HepG2 (cell line): ENCODE measurements around the gene LYZL1. TPM values are rescaled to one million over a fixed set of nuclear protein-coding genes. Genes with fewer than 3 reads are reported as not detected.

Experiments
- ATAC-seq: fragments of 200-7000 bp; cut with Tn5 transposase; 3 replicates; pipeline ENCODE4 v1.9.1; 2020; ENCODE audit warnings: mild to moderate bottlenecking, moderate library complexity
- BruUV-seq: library from RNA; stranded (reverse); fragments of 400-500 nt; replicated peaks from 2 replicates; lab custom pipeline; 2021; lab: Mats Ljungman, UMichigan
- CTCF ChIA-PET: fragments of 300-600 bp; formaldehyde crosslinking; extraction: SDS; loops from one replicate; lab custom pipeline; 2021; ENCODE audit warnings: low total read pairs, inconsistent platforms, low intra/inter-chr PET ratio; lab: Yijun Ruan, JAX
- POLR2A ChIA-PET: fragments of 350-600 bp; sonication (Branson Sonifier 250); formaldehyde crosslinking; loops from one replicate; lab custom pipeline; 2020; ENCODE audit warnings: antibody characterized with exemption, inconsistent platforms; lab: Yijun Ruan, JAX
- DNase-seq: peaks from one replicate; pipeline ENCODE4 v3.0.0-alpha.2; 2015; ENCODE audit warnings: low spot score
- FAIRE-seq: peaks from 3 replicates; lab custom pipeline; 2011; peaks lifted over from hg19 to GRCh38; lab: Jason Lieb, UNC
- H2AFZ ChIP-seq: one replicate; pipeline ENCODE4 v1.6.1; 2011; ENCODE audit warnings: low read length, inconsistent platforms
- H3K27ac ChIP-seq: fragments of 300-600 bp; 3 replicates; pipeline ENCODE4 v1.8.0; 2011; ENCODE audit warnings: mixed run types, mild to moderate bottlenecking, mixed read lengths, low read length, inconsistent platforms; ENCODE audit not compliant: insufficient read depth; ENCODE audit errors: extremely low read length
- H3K27me3 ChIP-seq, 2 experiments: fragments of 200-600 bp in 1 of 2; 2 replicates in 1 of 2; 3 replicates in 1 of 2; pipeline versions ENCODE4 v1.6.0 to v1.8.0; 2011; ENCODE audit warnings: low read length in 2 of 2, mild to moderate bottlenecking in 2 of 2, moderate library complexity in 2 of 2, inconsistent platforms in 1 of 2; ENCODE audit not compliant: insufficient read depth in 2 of 2, control insufficient read depth in 1 of 2
- H3K36me3 ChIP-seq, 2 experiments: fragments of 200-600 bp in 1 of 2; replicated peaks in 1 of 2; 2 replicates in 1 of 2; 3 replicates in 1 of 2; pipeline versions ENCODE4 v1.5.1 to v1.8.0; 2011; ENCODE audit warnings: low read length in 2 of 2, inconsistent platforms in 1 of 2; ENCODE audit not compliant: insufficient read depth in 2 of 2, control insufficient read depth in 1 of 2
- H3K4me1 ChIP-seq: 2 replicates; pipeline ENCODE4 v1.5.1; 2012; ENCODE audit warnings: low read length, inconsistent platforms; ENCODE audit not compliant: insufficient read depth
- H3K4me2 ChIP-seq: 2 replicates; pipeline ENCODE4 v1.6.0; 2011; ENCODE audit warnings: low read depth, low read length, inconsistent platforms
- H3K4me3 ChIP-seq, 3 experiments: fragments of 200-600 bp in 1 of 3; sonication (generic), shearing (Covaris generic) in 1 of 3; replicated peaks in 1 of 3; 2 replicates each; pipeline ENCODE4 v1.5.1; 2011 to 2016; ENCODE audit warnings: low read length in 3 of 3, inconsistent platforms in 2 of 3, low read depth in 2 of 3, mild to moderate bottlenecking in 2 of 3, control low read depth in 1 of 3, mixed read lengths in 1 of 3; ENCODE audit not compliant: insufficient read depth in 1 of 3
- H3K79me2 ChIP-seq: one replicate; pipeline ENCODE4 v1.6.1; 2011; ENCODE audit warnings: low read length, inconsistent platforms; ENCODE audit not compliant: insufficient read depth
- H3K9ac ChIP-seq: 2 replicates; pipeline ENCODE4 v1.6.0; 2011; ENCODE audit warnings: mild to moderate bottlenecking, low read depth, low read length, inconsistent platforms; ENCODE audit not compliant: insufficient read depth
- H3K9me3 ChIP-seq: 2 replicates; pipeline ENCODE4 v1.5.1; 2012; ENCODE audit warnings: mild to moderate bottlenecking, low read length
- H4K20me1 ChIP-seq: 2 replicates; pipeline ENCODE4 v1.6.0; 2011; ENCODE audit warnings: inconsistent platforms, mild to moderate bottlenecking, low read length, moderate library complexity; ENCODE audit not compliant: insufficient read depth
- E2F1 ChIP-seq: sonication (generic); formaldehyde crosslinking; IDR thresholded peaks from 2 replicates; pipeline ENCODE4 v1.5.0; 2020; ENCODE audit warnings: missing genetic modification reagents
- ERF ChIP-seq: IDR thresholded peaks from 2 replicates; pipeline ENCODE4 v1.6.1; 2018; ENCODE audit warnings: missing biosample characterization, missing genetic modification reagents
- HOXA5 ChIP-seq: sonication (generic); formaldehyde crosslinking; IDR thresholded peaks from 2 replicates; pipeline ENCODE4 v1.4.0; 2020; ENCODE audit warnings: missing genetic modification reagents
- KDM5B ChIP-seq: sonication (generic); formaldehyde crosslinking; IDR thresholded peaks from 2 replicates; pipeline ENCODE4 v1.4.0; 2020; ENCODE audit warnings: missing genetic modification reagents, mild to moderate bottlenecking, borderline replicate concordance
- KLF9 ChIP-seq: IDR thresholded peaks from 2 replicates; pipeline ENCODE4 v1.6.1; 2016; ENCODE audit warnings: low read depth
- LRRFIP1 ChIP-seq: sonication (generic); formaldehyde crosslinking; conservative IDR thresholded peaks from 2 replicates; pipeline ENCODE4 v1.4.0; 2020; ENCODE audit warnings: missing genetic modification reagents
- MAF1 ChIP-seq: sonication (generic); formaldehyde crosslinking; IDR thresholded peaks from 2 replicates; pipeline ENCODE4 v1.5.0; 2020; ENCODE audit warnings: missing genetic modification reagents, borderline replicate concordance
- MIER2 ChIP-seq: IDR thresholded peaks from 2 replicates; pipeline ENCODE4 v1.6.1; 2016; ENCODE audit warnings: missing biosample characterization, missing genetic modification reagents
- SIX1 ChIP-seq: sonication (generic); formaldehyde crosslinking; IDR thresholded peaks from 2 replicates; pipeline ENCODE4 v1.4.0; 2020; ENCODE audit warnings: missing genetic modification reagents, borderline replicate concordance
- SKI ChIP-seq: fragments of 450-650 bp; IDR thresholded peaks from one replicate; pipeline ENCODE4 v1.6.1; 2018; ENCODE audit warnings: mild to moderate bottlenecking; ENCODE audit not compliant: partially characterized antibody
- ZNF607 ChIP-seq: sonication (generic); formaldehyde crosslinking; IDR thresholded peaks from 2 replicates; pipeline ENCODE4 v1.5.1; 2020; ENCODE audit warnings: missing genetic modification reagents, mild to moderate bottlenecking, borderline replicate concordance
- WGBS: methylation state at CpG from one replicate; pipeline ENCODE4 v1.1.6; 2017; ENCODE audit warnings: low lambda C conversion rate; 5-methylcytosine and 5-hydroxymethylcytosine counted together
- in situ Hi-C: cut with HindIII; loops from 2 replicates; pipeline ENCODE4 v1.10.0; 2017; ENCODE audit warnings: low pct_unique_long_range_greater_than_20kb; ENCODE audit not compliant: extremely low pct_ligation_motif_present
- intact Hi-C: fragments of 100-400 bp; cut with micrococcal nuclease; formaldehyde crosslinking; loops from one replicate; pipeline ENCODE4 v1.10.0; 2022; ENCODE audit not compliant: unreplicated experiment
- polyA plus RNA-seq, 8 experiments: library from polyadenylated mRNA; depleted of rRNA in 3 of 8; stranded (reverse) in 7 of 8; unstranded in 1 of 8; fragments of >200 nt; fragmentation: Illumina TruSeq in 4 of 8; extraction: Trizol in 4 of 8; gene quantifications; 2 replicates each; pipeline versions ENCODE4 v1.2.1 to v1.2.3, GENCODE V29; 2011 to 2016; ENCODE audit warnings: low read depth in 4 of 8, missing spikeins in 1 of 8, mixed read lengths in 1 of 8; ENCODE audit not compliant: insufficient read depth in 1 of 8
- total RNA-seq, 5 experiments: library from RNA; depleted of rRNA; stranded (reverse); fragments of >200 nt; fragmentation: Illumina TruSeq; extraction: Trizol; gene quantifications; 2 replicates each; pipeline ENCODE4 v1.2.3, GENCODE V29; 2016; ENCODE audit warnings: low read depth in 1 of 5

LYZL1 gene
- total and polyA plus RNA-seq, 2 of the 13 experiments (the other 11 are each of a cell fraction or from before 2014, with no cell fraction given), result not detected

- H3K36me3 ChIP-seq, result no peaks in the 10 kb centered on the region
- H4K20me1 ChIP-seq, result no peaks in the 10 kb centered on the region
- ATAC-seq (no peak), FAIRE-seq (no peak)
- no peak overlapping the region for H3K4me2 ChIP-seq
- no TSS peak for BruUV-seq
- no peak overlapping the region for H3K4me3 ChIP-seq
- intact Hi-C loops, result no loop called here
- in situ Hi-C loops, result no loop called here
- H3K4me1 ChIP-seq, result peaks cover 28% of the 10 kb centered on the region
- POLR2A ChIA-PET, result no interaction called here
- H3K27ac ChIP-seq, result no peak overlapping the region
- no peak overlapping the region for H3K9ac ChIP-seq
- no peak overlapping the region for H2AFZ ChIP-seq
- no peaks in the 10 kb centered on the region for H3K9me3 ChIP-seq
- 61% methylated on average over 18 of the region's 18 CpGs for WGBS
- no peaks in the 10 kb centered on the region for H3K79me2 ChIP-seq
- CTCF ChIA-PET, result no interaction called here
- peaks cover 0 to 7% of the 10 kb centered on the region in 2 experiments; a peak in 1 of 5 replicates for H3K27me3 ChIP-seq
- TF ChIP-seq HOXA5 (CRISPR knock-in tag) (no peak), MAF1 (CRISPR knock-in tag) (no peak), KDM5B (CRISPR knock-in tag) (no peak), KLF9 (CRISPR knock-in tag) (no peak), SIX1 (CRISPR knock-in tag) (no peak), LRRFIP1 (CRISPR knock-in tag) (no peak), MIER2 (CRISPR knock-in tag) (no peak), SKI (no peak), ZNF607 (CRISPR knock-in tag) (no peak), E2F1 (CRISPR knock-in tag) (no peak), ERF (no peak)
- TF ChIP-seq, all 625 proteins: peak for 0
- no peak for DNase-seq
These were observed 35.8 kb upstream of the LYZL1 start for GRCh38 chr10:29252811-29253689.
